Epithelial cell of alveolus of lung (primary cell): ENCODE results near the gene POU3F1. TPM values are rescaled to one million over a fixed set of nuclear protein-coding genes. Genes with fewer than 3 reads are reported as not detected.

ENCODE experiments used
- total RNA-seq: library from RNA; depleted of rRNA; stranded (reverse); fragments of >200 nt; gene quantifications from 2 replicates; pipeline ENCODE4 v1.2.1, GENCODE V29; 2015

Gene POU3F1
- total RNA-seq, result not detected in 2 replicates

GRCh38 chr1:38046333-38046883, at the start of gene POU3F1:
POU3F1 (minus strand) TSS chr1:38046793; CDS start chr1:38046743, 50 bp downstream.

GRCh38 chr1:38012363-38013226, 34.0 kb downstream of the POU3F1 start, which contains the start of gene UTP11:
UTP11 (plus strand) TSS chr1:38012734; CDS start chr1:38012803, 69 bp downstream.

GRCh38 chr1:38005195-38006007, 41.2 kb downstream of the POU3F1 start, which contains the start of gene FHL3:
FHL3 (minus strand) TSS chr1:38005514; CDS start chr1:37999412, 6,102 bp downstream.

Other genes with a start within 250 kb of the POU3F1 start
- 80.5 and 105 TPM in 2 replicates for gene C1orf122, start 239.0 kb downstream of the POU3F1 start, total RNA-seq
- gene YRDC, start 238.6 kb downstream of the POU3F1 start, total RNA-seq, result 18.0 and 24.0 TPM in 2 replicates
- gene MTF1, start 187.2 kb downstream of the POU3F1 start, total RNA-seq, result 2.3 and 3.4 TPM in 2 replicates
- gene INPP5B, start 99.7 kb downstream of the POU3F1 start, total RNA-seq, result 15.0 and 19.2 TPM in 2 replicates
- gene SF3A3, start 56.8 kb downstream of the POU3F1 start, total RNA-seq, result 44.2 and 58.6 TPM in 2 replicates
- gene FHL3, start 41.3 kb downstream of the POU3F1 start, total RNA-seq, result 56.8 and 105 TPM in 2 replicates
- 47.3 and 56.9 TPM in 2 replicates for gene UTP11, start 34.1 kb downstream of the POU3F1 start, total RNA-seq